K562 (cell line): ENCODE results near the gene ZBTB16. TPM values are rescaled to one million over a fixed set of nuclear protein-coding genes. Genes with fewer than 3 reads are reported as not detected.

ENCODE experiments used
- ATAC-seq: fragments of 200-7000 bp; cut with Tn5 transposase; 3 replicates; pipeline ENCODE4 v1.9.1; 2020; ENCODE audit warnings: moderate library complexity
- BruUV-seq: library from RNA; stranded (reverse); fragments of 400-500 nt; replicated peaks from 2 replicates; lab custom pipeline; 2021; lab: Mats Ljungman, UMichigan
- CTCF ChIA-PET: fragments of 300-600 bp; formaldehyde crosslinking; extraction: SDS; loops from one replicate; lab custom pipeline; 2021; ENCODE audit warnings: low intra/inter-chr PET ratio; lab: Yijun Ruan, JAX
- POLR2A ChIA-PET: fragments of 300-600, 350-650 bp; sonication (Branson Sonifier 250); formaldehyde crosslinking; extraction: SDS; loops from one replicate; lab custom pipeline; 2021; ENCODE audit warnings: antibody characterized with exemption, inconsistent platforms; lab: Yijun Ruan, JAX
- DNase-seq, 4 experiments: peaks; one replicate each; pipeline versions ENCODE4 v3.0.0 to v3.0.0-alpha.2; 2011 to 2018; ENCODE audit warnings: low spot score in 3 of 4, mixed read lengths in 3 of 4; ENCODE audit errors: extremely low read depth in 1 of 4
- FAIRE-seq: peaks from 2 replicates; lab custom pipeline; 2011; peaks lifted over from hg19 to GRCh38; lab: Jason Lieb, UNC
- H2AFZ ChIP-seq: 2 replicates; pipeline ENCODE4 v1.6.0; 2011; ENCODE audit warnings: low read depth, low read length, control low read depth, inconsistent platforms
- H3K27ac ChIP-seq: fragments of 200-600 bp; 3 replicates; pipeline ENCODE4 v1.8.0; 2011; ENCODE audit warnings: low read depth, mild to moderate bottlenecking, control low read depth, inconsistent platforms, low read length, moderate library complexity, mixed read lengths; ENCODE audit errors: extremely low read depth
- H3K27me3 ChIP-seq, 2 experiments: fragments of 300-600 bp in 1 of 2; 2 replicates in 1 of 2; 3 replicates in 1 of 2; pipeline versions ENCODE4 v1.6.0 to v1.8.0; 2011; ENCODE audit warnings: inconsistent platforms in 2 of 2, low read length in 2 of 2, mild to moderate bottlenecking in 1 of 2, mixed read lengths in 1 of 2, moderate library complexity in 1 of 2; ENCODE audit not compliant: control insufficient read depth in 2 of 2, insufficient read depth in 2 of 2
- H3K36me3 ChIP-seq: fragments of 300-600 bp; 3 replicates; pipeline ENCODE4 v1.8.0; 2011; ENCODE audit warnings: mild to moderate bottlenecking, low read length, inconsistent platforms; ENCODE audit not compliant: control insufficient read depth, insufficient read depth
- H3K4me1 ChIP-seq, 2 experiments: fragments of 200-600 bp in 1 of 2; replicated peaks in 1 of 2; 2 replicates in 1 of 2; 3 replicates in 1 of 2; pipeline versions ENCODE4 v1.5.1 to v1.8.0; 2011; ENCODE audit warnings: inconsistent platforms in 2 of 2, low read length in 2 of 2, mild to moderate bottlenecking in 1 of 2, mixed read lengths in 1 of 2, moderate library complexity in 1 of 2; ENCODE audit not compliant: control insufficient read depth in 2 of 2, insufficient read depth in 2 of 2
- H3K4me2 ChIP-seq: 2 replicates; pipeline ENCODE4 v1.6.1; 2011; ENCODE audit warnings: low read length, control low read depth, inconsistent platforms, mixed read lengths; ENCODE audit not compliant: insufficient read depth
- H3K4me3 ChIP-seq: fragments of 200-600 bp; sonication (generic), shearing (Covaris generic); 2 replicates; pipeline ENCODE4 v1.5.1; 2016; ENCODE audit warnings: control low read depth, inconsistent platforms
- H3K79me2 ChIP-seq: fragments of 200-600 bp; 3 replicates; pipeline ENCODE4 v1.8.0; 2011; ENCODE audit warnings: low read length, inconsistent platforms; ENCODE audit not compliant: control insufficient read depth, insufficient read depth
- H3K9ac ChIP-seq, 2 experiments: 2 replicates each; pipeline versions ENCODE4 v1.6.0 to v1.6.1; 2011; ENCODE audit warnings: low read depth in 2 of 2, low read length in 2 of 2, control low read depth in 1 of 2, inconsistent platforms in 1 of 2, mild to moderate bottlenecking in 1 of 2, mixed read lengths in 1 of 2; ENCODE audit not compliant: insufficient read depth in 1 of 2
- H3K9me1 ChIP-seq: one replicate; pipeline ENCODE4 v1.6.0; 2011; ENCODE audit warnings: inconsistent platforms, mild to moderate bottlenecking, low read length, moderate library complexity; ENCODE audit not compliant: control insufficient read depth, insufficient read depth
- H3K9me3 ChIP-seq: replicated peaks from 2 replicates; pipeline ENCODE4 v1.5.1; 2011; ENCODE audit warnings: low read depth, low read length, inconsistent platforms; ENCODE audit not compliant: control insufficient read depth, insufficient read depth
- H4K20me1 ChIP-seq: replicated peaks from 2 replicates; pipeline ENCODE4 v1.6.1; 2011; ENCODE audit warnings: low read length, inconsistent platforms, mixed read lengths; ENCODE audit not compliant: control insufficient read depth, insufficient read depth
- BACH1 ChIP-seq: fragments of 200-800 bp; sonication (Bioruptor generic); IDR thresholded peaks from 2 replicates; pipeline ENCODE4 v1.6.1; 2016; ENCODE audit warnings: missing genetic modification characterization, missing compliant biosample characterization
- DMBX1 ChIP-seq: fragments of 250-450 bp; sonication (Bioruptor Pico); IDR thresholded peaks from 2 replicates; pipeline ENCODE4 v1.8.0; 2022; ENCODE audit warnings: inconsistent platforms, mild to moderate bottlenecking, moderate library complexity, borderline replicate concordance
- ETV1 ChIP-seq: fragments of 450-650 bp; conservative IDR thresholded peaks from 2 replicates; pipeline ENCODE4 v1.6.1; 2016; ENCODE audit warnings: missing genetic modification characterization, control low read depth, low read depth, missing compliant biosample characterization
- GTF2E2 ChIP-seq: fragments of 200-800 bp; sonication (Bioruptor generic); IDR thresholded peaks from 2 replicates; pipeline ENCODE4 v1.6.1; 2016; ENCODE audit warnings: missing genetic modification characterization, missing compliant biosample characterization
- MIER1 ChIP-seq: fragments of 450-650 bp; IDR thresholded peaks from 2 replicates; pipeline ENCODE4 v1.6.1; 2016; ENCODE audit warnings: antibody characterized with exemption, mild to moderate bottlenecking, low read depth
- MLX ChIP-seq, 2 experiments: fragments of 450-650 bp in 1 of 2; sonication (generic) in 1 of 2; formaldehyde crosslinking; conservative IDR thresholded peaks; 2 replicates each; pipeline versions ENCODE4 v1.4.0 to v1.8.1; 2020 to 2022; ENCODE audit warnings: mild to moderate bottlenecking in 1 of 2, missing genetic modification reagents in 1 of 2
- MYC ChIP-seq, 2 experiments: fragments of 250-450 bp in 1 of 2; sonication (Bioruptor Pico) in 1 of 2; IDR thresholded peaks; 2 replicates each; pipeline versions ENCODE4 v1.5.1 to v1.6.1; 2012 to 2021; ENCODE audit warnings: low read depth in 2 of 2, borderline replicate concordance in 1 of 2, improper control_type of control experiment in 1 of 2, low read length in 1 of 2, mild to moderate bottlenecking in 1 of 2, moderate library complexity in 1 of 2
- NELFE ChIP-seq: IDR thresholded peaks from 2 replicates; pipeline ENCODE4 v1.6.1; 2011; ENCODE audit warnings: mild to moderate bottlenecking; ENCODE audit not compliant: insufficient read depth, insufficient read length
- NRF1 ChIP-seq, 2 experiments: fragments of 450-650 bp; IDR thresholded peaks in 1 of 2; conservative IDR thresholded peaks in 1 of 2; 2 replicates each; pipeline ENCODE4 v1.6.1; 2014; ENCODE audit warnings: mild to moderate bottlenecking in 2 of 2
- OTX1 ChIP-seq: fragments of 450-650 bp; formaldehyde crosslinking; IDR thresholded peaks from 2 replicates; pipeline ENCODE4 v1.4.0; 2022; ENCODE audit warnings: mild to moderate bottlenecking
- SUPT5H ChIP-seq: fragments of 450-650 bp; IDR thresholded peaks from 2 replicates; pipeline ENCODE4 v1.6.1; 2016
- TBP ChIP-seq: optimal IDR thresholded peaks from 2 replicates; pipeline ENCODE3; 2011; ENCODE audit warnings: low read depth, low read length, improper control_type of control experiment
- ZFPM2 ChIP-seq: fragments of 250-450 bp; sonication (Bioruptor Pico); IDR thresholded peaks from 2 replicates; pipeline ENCODE4 v1.5.1; 2022; ENCODE audit warnings: mild to moderate bottlenecking
- ZFX ChIP-seq: sonication (generic); formaldehyde crosslinking; IDR thresholded peaks from 2 replicates; pipeline ENCODE4 v1.8.0; 2022; ENCODE audit warnings: mild to moderate bottlenecking, missing genetic modification reagents, moderate library complexity
- ZNF121 ChIP-seq: sonication (generic); formaldehyde crosslinking; conservative IDR thresholded peaks from 2 replicates; pipeline ENCODE4 v1.8.0; 2022; ENCODE audit warnings: missing genetic modification reagents
- ZNF77 ChIP-seq: fragments of 250-450 bp; sonication (Bioruptor Pico); IDR thresholded peaks from 2 replicates; pipeline ENCODE4 v1.5.0; 2020
- WGBS: fragments of 100-300 bp; shearing (Covaris generic); methylation state at CpG from one replicate; pipeline ENCODE4 v1.1.6; 2016; ENCODE audit warnings: low coverage, mixed read lengths; ENCODE audit not compliant: insufficient coverage; ENCODE audit errors: missing lambda C conversion rate; 5-methylcytosine and 5-hydroxymethylcytosine counted together
- in situ Hi-C: fragments of 300-500 bp; cut with MboI; formaldehyde crosslinking; loops from 4 replicates; pipeline ENCODE4 v1.15.0; 2018; ENCODE audit warnings: inconsistent platforms, mixed read lengths
- intact Hi-C: fragments of 100-400 bp; cut with micrococcal nuclease; formaldehyde crosslinking; loops from 2 replicates; pipeline ENCODE4 v1.14.2; 2022
- polyA plus RNA-seq, 8 experiments: library from polyadenylated mRNA; depleted of rRNA in 4 of 8; stranded (reverse) in 5 of 8; unstranded in 3 of 8; fragments of >200 nt; fragmentation: Nextera tagmentation in 2 of 8; fragmentation: Illumina TruSeq in 1 of 8; extraction: Ambion mirVana in 2 of 8; extraction: Trizol in 1 of 8; gene quantifications; 2 replicates each; pipeline versions ENCODE4 v1.2.1 to v1.2.3, GENCODE V29; 2011 to 2014; ENCODE audit warnings: inconsistent platforms in 1 of 8, missing spikeins in 1 of 8
- total RNA-seq, 7 experiments: library from RNA; depleted of rRNA in 6 of 7; stranded (reverse); fragments of >200 nt in 6 of 7; fragmentation: Illumina TruSeq in 2 of 7; extraction: Trizol in 2 of 7; gene quantifications; 2 replicates each; pipeline versions ENCODE4 v1.2.1 to v1.2.3, GENCODE V29; 2011 to 2021; ENCODE audit warnings: low replicate concordance in 1 of 7
- TF ChIP-seq, protein P1 (sequence below): sonication (generic); formaldehyde crosslinking; IDR thresholded peaks from 2 replicates; pipeline ENCODE4 v1.8.1; 2022; ENCODE audit warnings: missing genetic modification reagents
- TF ChIP-seq, protein P2 (sequence below): sonication (generic); formaldehyde crosslinking; IDR thresholded peaks from 2 replicates; pipeline ENCODE4 v1.8.0; 2023; ENCODE audit warnings: mild to moderate bottlenecking, missing genetic modification reagents

ZBTB16 gene
- total and polyA plus RNA-seq, 9 of the 15 experiments (the other 6 are each of a cell fraction or from before 2014, with no cell fraction given), result 0.06 to 0.40 (median 0.24) TPM; not detected in 4

GRCh38 chr11:114141863-114142580 is 82.5 kb downstream of the ZBTB16 start:
- intact Hi-C loops (no loop called here), in situ Hi-C loops (no loop called here)
- Histone ChIP-seq H3K4me3 (no peak overlapping the region), H3K4me2 (no peak overlapping the region), H3K9ac (no peak overlapping the region), H3K27me3 (peaks cover 43 to 64% of the 10 kb centered on the region in 2 experiments), H3K4me1 (no peaks in the 10 kb centered on the region; a peak in 2 of 5 replicates), H3K9me3 (no peaks in the 10 kb centered on the region), H2AFZ (no peak overlapping the region), H4K20me1 (no peaks in the 10 kb centered on the region), H3K36me3 (no peaks in the 10 kb centered on the region), H3K27ac (no peak overlapping the region), H3K9me1 (no peaks in the 10 kb centered on the region), H3K79me2 (no peaks in the 10 kb centered on the region)
- BruUV-seq, result no TSS peak
- FAIRE-seq (no peak), DNase-seq (no peak), ATAC-seq (no peak)
- POLR2A ChIA-PET, result no interaction called here
- 12% methylated on average over 10 of the region's 10 CpGs for WGBS
- CTCF ChIA-PET, result no interaction called here
- no peak for TF ChIP-seq BACH1
- TF ChIP-seq OTX1 (CRISPR knock-in tag), result no peak
- no peak for TF ChIP-seq TBP
- no peak for TF ChIP-seq DMBX1 (CRISPR knock-in tag)
- TF ChIP-seq ZNF121, result no peak
- no peak for TF ChIP-seq ZFX (CRISPR knock-in tag)
- TF ChIP-seq, protein P1, sequence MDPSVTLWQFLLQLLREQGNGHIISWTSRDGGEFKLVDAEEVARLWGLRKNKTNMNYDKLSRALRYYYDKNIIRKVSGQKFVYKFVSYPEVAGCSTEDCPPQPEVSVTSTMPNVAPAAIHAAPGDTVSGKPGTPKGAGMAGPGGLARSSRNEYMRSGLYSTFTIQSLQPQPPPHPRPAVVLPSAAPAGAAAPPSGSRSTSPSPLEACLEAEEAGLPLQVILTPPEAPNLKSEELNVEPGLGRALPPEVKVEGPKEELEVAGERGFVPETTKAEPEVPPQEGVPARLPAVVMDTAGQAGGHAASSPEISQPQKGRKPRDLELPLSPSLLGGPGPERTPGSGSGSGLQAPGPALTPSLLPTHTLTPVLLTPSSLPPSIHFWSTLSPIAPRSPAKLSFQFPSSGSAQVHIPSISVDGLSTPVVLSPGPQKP (CRISPR knock-in tag), result no peak
- no peak for TF ChIP-seq GTF2E2 (tag)
- TF ChIP-seq MLX (CRISPR knock-in tag; conservative IDR thresholded peaks at IDR 0.05), result no peak
- no peak for TF ChIP-seq SUPT5H
- TF ChIP-seq, protein P2, sequence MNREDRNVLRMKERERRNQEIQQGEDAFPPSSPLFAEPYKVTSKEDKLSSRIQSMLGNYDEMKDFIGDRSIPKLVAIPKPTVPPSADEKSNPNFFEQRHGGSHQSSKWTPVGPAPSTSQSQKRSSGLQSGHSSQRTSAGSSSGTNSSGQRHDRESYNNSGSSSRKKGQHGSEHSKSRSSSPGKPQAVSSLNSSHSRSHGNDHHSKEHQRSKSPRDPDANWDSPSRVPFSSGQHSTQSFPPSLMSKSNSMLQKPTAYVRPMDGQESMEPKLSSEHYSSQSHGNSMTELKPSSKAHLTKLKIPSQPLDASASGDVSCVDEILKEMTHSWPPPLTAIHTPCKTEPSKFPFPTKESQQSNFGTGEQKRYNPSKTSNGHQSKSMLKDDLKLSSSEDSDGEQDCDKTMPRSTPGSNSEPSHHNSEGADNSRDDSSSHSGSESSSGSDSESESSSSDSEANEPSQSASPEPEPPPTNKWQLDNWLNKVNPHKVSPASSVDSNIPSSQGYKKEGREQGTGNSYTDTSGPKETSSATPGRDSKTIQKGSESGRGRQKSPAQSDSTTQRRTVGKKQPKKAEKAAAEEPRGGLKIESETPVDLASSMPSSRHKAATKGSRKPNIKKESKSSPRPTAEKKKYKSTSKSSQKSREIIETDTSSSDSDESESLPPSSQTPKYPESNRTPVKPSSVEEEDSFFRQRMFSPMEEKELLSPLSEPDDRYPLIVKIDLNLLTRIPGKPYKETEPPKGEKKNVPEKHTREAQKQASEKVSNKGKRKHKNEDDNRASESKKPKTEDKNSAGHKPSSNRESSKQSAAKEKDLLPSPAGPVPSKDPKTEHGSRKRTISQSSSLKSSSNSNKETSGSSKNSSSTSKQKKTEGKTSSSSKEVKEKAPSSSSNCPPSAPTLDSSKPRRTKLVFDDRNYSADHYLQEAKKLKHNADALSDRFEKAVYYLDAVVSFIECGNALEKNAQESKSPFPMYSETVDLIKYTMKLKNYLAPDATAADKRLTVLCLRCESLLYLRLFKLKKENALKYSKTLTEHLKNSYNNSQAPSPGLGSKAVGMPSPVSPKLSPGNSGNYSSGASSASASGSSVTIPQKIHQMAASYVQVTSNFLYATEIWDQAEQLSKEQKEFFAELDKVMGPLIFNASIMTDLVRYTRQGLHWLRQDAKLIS, result no peak
- no peak for TF ChIP-seq ZNF77 (CRISPR knock-in tag)
- TF ChIP-seq MYC (IDR thresholded peaks at IDR 0.05; ENCODE audit: low read depth, low read length), result no peak
- TF ChIP-seq MYC (CRISPR knock-in tag; IDR thresholded peaks at IDR 0.05; ENCODE audit: borderline replicate concordance, low read depth), result no peak
- TF ChIP-seq MIER1, result no peak
- no peak for TF ChIP-seq NRF1 (conservative IDR thresholded peaks at IDR 0.05 in 1 of 2, IDR thresholded peaks at IDR 0.05 in 1 of 2)
- TF ChIP-seq NELFE, result no peak
- no peak for TF ChIP-seq ETV1
- TF ChIP-seq ZFPM2 (CRISPR knock-in tag), result no peak
